OCI-LY7 (cell line): ENCODE measurements around the gene EFNA5. TPM values are rescaled to one million over a fixed set of nuclear protein-coding genes. Genes with fewer than 3 reads are reported as not detected.
"Not testable (repeated sequence)": the region's sequence is repeated elsewhere in the genome, so short reads cannot be mapped to it uniquely, and the experiment has no call there.

Source experiments
- BruUV-seq: library from RNA; stranded (reverse); fragments of 400-500 nt; replicated peaks from 2 replicates; lab custom pipeline; 2021; lab: Mats Ljungman, UMichigan
- CTCF ChIA-PET: fragments of 300-600 bp; sonication (Branson Sonifier 250); formaldehyde crosslinking; loops from one replicate; lab custom pipeline; 2022; ENCODE audit warnings: antibody characterized with exemption; ENCODE audit not compliant: unreplicated experiment; lab: Charles Lee
- POLR2A ChIA-PET: fragments of 300-600 bp; sonication (Branson Sonifier 250); formaldehyde crosslinking; loops from one replicate; lab custom pipeline; 2022; ENCODE audit warnings: antibody characterized with exemption; lab: Charles Lee
- DNase-seq: peaks from one replicate; pipeline ENCODE4 v3.0.0-alpha.2; 2015; ENCODE audit warnings: low spot score
- H2AFZ ChIP-seq: fragments of 200-600 bp; sonication (generic), shearing (Covaris generic); 2 replicates; pipeline ENCODE4 v1.6.1; 2014; ENCODE audit warnings: mild to moderate bottlenecking, antibody characterized with exemption, low read length, moderate library complexity
- H3K27ac ChIP-seq: fragments of 200-600 bp; sonication (generic); 2 replicates; pipeline ENCODE4 v1.5.1; 2014; ENCODE audit warnings: mixed run types, low read depth, mild to moderate bottlenecking, moderate library complexity, low read length, inconsistent platforms; ENCODE audit not compliant: poor library complexity, severe bottlenecking
- H3K36me3 ChIP-seq: fragments of 200-600 bp; sonication (generic); 2 replicates; pipeline ENCODE4 v1.6.1; 2014; ENCODE audit warnings: mild to moderate bottlenecking, antibody characterized with exemption, low read length, moderate library complexity, mixed read lengths; ENCODE audit not compliant: insufficient read depth
- H3K4me1 ChIP-seq: fragments of 200-600 bp; sonication (generic); 2 replicates; pipeline ENCODE4 v1.5.1; 2014; ENCODE audit warnings: mild to moderate bottlenecking, low read length; ENCODE audit not compliant: insufficient read depth, poor library complexity, severe bottlenecking
- H3K4me2 ChIP-seq: fragments of 200-600 bp; sonication (generic); 2 replicates; pipeline ENCODE4 v1.6.1; 2014; ENCODE audit warnings: mild to moderate bottlenecking, low read length
- H3K4me3 ChIP-seq: fragments of 200-600 bp; sonication (generic); 2 replicates; pipeline ENCODE4 v1.5.1; 2014; ENCODE audit warnings: mild to moderate bottlenecking, low read depth, low read length; ENCODE audit not compliant: poor library complexity, severe bottlenecking
- H3K79me2 ChIP-seq: fragments of 200-600 bp; sonication (generic); 2 replicates; pipeline ENCODE4 v1.6.1; 2016; ENCODE audit warnings: low read depth, mild to moderate bottlenecking, low read length, moderate library complexity, mixed read lengths; ENCODE audit not compliant: insufficient read depth
- H3K9me2 ChIP-seq: fragments of 200-600 bp; sonication (generic); 2 replicates; pipeline ENCODE4 v1.6.1; 2016; ENCODE audit warnings: mild to moderate bottlenecking, low read length, mixed read lengths; ENCODE audit not compliant: insufficient read depth
- H3K9me3 ChIP-seq: fragments of 200-600 bp; sonication (generic); 2 replicates; pipeline ENCODE4 v1.6.1; 2014; ENCODE audit warnings: mild to moderate bottlenecking, mixed run types, low read length, mixed read lengths
- H4K20me1 ChIP-seq: fragments of 200-600 bp; sonication (generic); 2 replicates; pipeline ENCODE4 v1.6.1; 2014; ENCODE audit warnings: mild to moderate bottlenecking, antibody characterized with exemption, low read length, moderate library complexity, mixed read lengths; ENCODE audit not compliant: insufficient read depth
- CTCF ChIP-seq: fragments of 200-600 bp; sonication (generic); conservative IDR thresholded peaks from 2 replicates; pipeline ENCODE4 v1.5.1; 2014; ENCODE audit warnings: mild to moderate bottlenecking, antibody characterized with exemption, low read length, moderate library complexity, mixed read lengths
- EZH2phosphoT487 ChIP-seq: fragments of 200-600 bp; sonication (generic); IDR thresholded peaks from 2 replicates; pipeline ENCODE4 v1.6.1; 2018; ENCODE audit warnings: low read depth, borderline replicate concordance, mild to moderate bottlenecking, mixed run types, antibody characterized with exemption, low read length, moderate library complexity, mixed read lengths
- intact Hi-C: fragments of 100-400 bp; cut with micrococcal nuclease; formaldehyde crosslinking; loops from one replicate; pipeline ENCODE4 v1.10.0; 2022; ENCODE audit not compliant: unreplicated experiment
- total RNA-seq, 2 experiments: library from RNA; depleted of rRNA in 1 of 2; stranded (reverse); fragments of >200 nt in 1 of 2; shearing (Covaris generic) in 1 of 2; gene quantifications; 2 replicates each; pipeline ENCODE4 v1.2.3, GENCODE V29; 2014 to 2022

Gene EFNA5
- total RNA-seq, 2 experiments from 2014 or later, result 2.1 to 3.1 TPM

DNA sequence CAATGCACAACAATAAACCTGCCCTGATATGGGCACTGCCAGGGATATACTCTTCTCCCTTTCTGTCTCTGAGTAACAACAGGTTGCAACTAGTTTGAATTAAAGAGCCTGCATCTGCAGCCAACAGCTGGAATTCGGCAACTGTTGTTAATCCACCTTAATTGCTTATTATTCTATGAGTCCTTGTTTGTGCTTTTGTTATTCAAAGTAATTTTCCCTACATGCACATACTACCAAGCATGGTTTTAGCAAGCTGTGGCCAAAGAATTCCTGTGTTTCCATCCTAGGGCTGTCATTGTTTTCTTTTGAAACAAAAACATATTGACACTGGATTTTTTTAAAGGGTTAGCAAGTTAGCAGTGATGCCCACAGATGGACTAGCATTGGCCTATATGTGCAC is 171.5 kb downstream of the EFNA5 start:
- no peak overlapping the region for H3K4me3 ChIP-seq
- BruUV-seq, result no TSS peak
- H3K4me1 ChIP-seq, result peaks cover 10% of the 10 kb centered on the region
- H2AFZ ChIP-seq, result no peak overlapping the region
- ChIA-PET CTCF (no interaction called here), POLR2A (interaction anchor here (0.5 to 2.0 kb wide), 9 partner anchors 10 to 255 kb away, joined by 3 to 7 read pairs (median 4); no protein-coding TSS in a partner anchor)
- no peaks in the 10 kb centered on the region for H3K36me3 ChIP-seq
- H4K20me1 ChIP-seq, result no peaks in the 10 kb centered on the region
- no peak overlapping the region for H3K27ac ChIP-seq
- intact Hi-C loops, result no loop called here
- no peaks in the 10 kb centered on the region for H3K9me3 ChIP-seq
- no peaks in the 10 kb centered on the region for H3K9me2 ChIP-seq
- no peak overlapping the region for H3K4me2 ChIP-seq
- TF ChIP-seq EZH2phosphoT487 (no peak), CTCF (no peak)
- H3K79me2 ChIP-seq, result no peaks in the 10 kb centered on the region
- DNase-seq, result no peak

DNA sequence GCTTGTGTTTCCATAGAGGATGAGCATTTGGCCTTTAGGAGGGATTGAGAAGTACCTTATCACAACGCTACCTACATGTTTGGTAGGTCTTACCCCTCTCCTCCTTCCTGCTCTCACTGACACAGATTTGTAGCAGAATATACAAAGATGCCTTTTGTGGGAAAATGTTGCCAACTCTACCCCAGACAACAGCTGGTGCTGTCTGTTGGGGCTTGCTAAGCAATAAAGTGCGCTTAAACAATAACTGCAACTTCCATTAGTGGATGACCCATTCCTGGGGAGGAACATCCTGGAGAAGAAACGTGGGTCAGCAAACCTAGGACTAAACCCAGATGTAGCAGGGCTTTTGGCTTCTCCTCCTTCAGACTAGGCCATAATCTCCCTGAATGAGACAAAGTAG is 174.3 kb downstream of the EFNA5 start:
- H3K4me2 ChIP-seq, result no peak overlapping the region
- peak overlapping the region; percentile 15; the same call in 1 of the 2 replicates for H2AFZ ChIP-seq
- no peak overlapping the region for H3K27ac ChIP-seq
- TF ChIP-seq EZH2phosphoT487, result no peak
- no peak for TF ChIP-seq CTCF
- intact Hi-C loops, result no loop called here
- H3K79me2 ChIP-seq, result no peaks in the 10 kb centered on the region
- no peaks in the 10 kb centered on the region for H3K9me3 ChIP-seq
- ChIA-PET CTCF (no interaction called here), POLR2A (interaction anchor here (0.6 to 2.1 kb wide), 6 partner anchors 9 to 237 kb away, joined by 3 to 10 read pairs (median 3); no protein-coding TSS in a partner anchor)
- no peaks in the 10 kb centered on the region for H3K9me2 ChIP-seq
- DNase-seq, result no peak
- no peaks in the 10 kb centered on the region for H3K36me3 ChIP-seq
- no peaks in the 10 kb centered on the region for H3K4me1 ChIP-seq
- H3K4me3 ChIP-seq, result no peak overlapping the region
- H4K20me1 ChIP-seq, result no peaks in the 10 kb centered on the region
- no TSS peak for BruUV-seq

DNA sequence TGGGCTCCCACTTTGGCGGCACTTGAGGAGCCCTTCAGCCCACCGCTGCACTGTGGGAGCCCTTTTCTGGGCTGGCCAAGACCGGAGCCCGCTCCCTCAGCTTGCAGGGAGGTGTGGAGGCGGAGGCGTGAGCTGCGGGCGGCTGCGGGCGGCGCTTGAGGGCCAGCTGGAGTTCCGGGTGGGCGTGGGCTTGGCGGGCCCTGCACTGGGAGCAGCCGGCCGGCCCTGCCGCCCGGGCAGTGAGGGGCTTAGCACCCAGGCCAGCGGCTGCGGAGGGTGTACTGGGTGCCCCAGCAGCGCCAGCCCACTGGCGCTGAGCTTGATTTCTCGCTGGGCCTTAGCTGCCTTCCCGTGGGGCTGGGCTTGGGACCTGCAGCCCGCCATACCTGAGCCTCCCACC is 176.6 kb downstream of the EFNA5 start:
- H3K4me3 ChIP-seq, H4K20me1 ChIP-seq, H3K9me3 ChIP-seq, BruUV-seq, H2AFZ ChIP-seq, H3K4me2 ChIP-seq, DNase-seq, H3K9me2 ChIP-seq, H3K4me1 ChIP-seq, intact Hi-C loops, H3K36me3 ChIP-seq, H3K27ac ChIP-seq, H3K79me2 ChIP-seq: not testable (repeated sequence)
- ChIA-PET POLR2A (interaction anchor here (0.5 to 2.1 kb wide), 5 partner anchors 9 to 45 kb away, joined by 3 to 7 read pairs (median 4); no protein-coding TSS in a partner anchor), CTCF (interaction anchor here (1.1 kb wide), 1 partner anchor 10 kb away, joined by 3 read pairs; no protein-coding TSS in a partner anchor)
